NCI-H446 (cell line): ENCODE measurements around the gene SLC15A2.
"Not testable (repeated sequence)": the region's sequence is repeated elsewhere in the genome, so short reads cannot be mapped to it uniquely, and the experiment has no call there.

ENCODE experiments used
- DNase-seq, 2 experiments: peaks; one replicate each; lab custom pipeline; 2025; lab: John Stamatoyannopoulos, UW

The SLC15A2 gene

GRCh38 chr3:121894301-121894990 lies at the start of gene SLC15A2:
Gene SLC15A2 (plus strand): TSS chr3:121894401. CDS start chr3:121894477, 76 bp downstream.
- DNase-seq = peak; percentile 1 to 53

- no peak for DNase-seq
These were observed 49.3 kb upstream of the SLC15A2 start for GRCh38 chr3:121844892-121845291.

- no peak for DNase-seq
These were observed 41.9 kb upstream of the SLC15A2 start for GRCh38 chr3:121852256-121852655.

- peak in 1 of 2 experiments; percentile 1 for DNase-seq
These were observed 38.6 kb upstream of the SLC15A2 start for GRCh38 chr3:121855555-121855954.

- not testable (repeated sequence) for DNase-seq
These were observed 36.4 kb upstream of the SLC15A2 start for GRCh38 chr3:121857778-121858177.

GRCh38 chr3:121863247-121863646 lies 31.0 kb upstream of the SLC15A2 start:
- DNase-seq = not testable (repeated sequence)

- no peak for DNase-seq
These were observed 30.4 kb upstream of the SLC15A2 start for GRCh38 chr3:121863801-121864200.

- DNase-seq = no peak
These were observed 24.5 kb upstream of the SLC15A2 start for GRCh38 chr3:121869736-121870135.

GRCh38 chr3:121870717-121871116 lies 23.5 kb upstream of the SLC15A2 start:
- no peak for DNase-seq

- DNase-seq = no peak
These were observed 22.8 kb upstream of the SLC15A2 start for GRCh38 chr3:121871430-121871829.

- no peak for DNase-seq
These were observed 15.8 kb upstream of the SLC15A2 start for GRCh38 chr3:121878411-121878810.

- DNase-seq = peak; percentile 4
These were observed 10.7 kb upstream of the SLC15A2 start for GRCh38 chr3:121883507-121883906.

- DNase-seq = no peak
These were observed 8.8 kb upstream of the SLC15A2 start for GRCh38 chr3:121885386-121885785.

- DNase-seq = no peak
These were observed 920 bp downstream of the SLC15A2 start for GRCh38 chr3:121895121-121895520.

- DNase-seq = no peak
These were observed 1.5 kb downstream of the SLC15A2 start for GRCh38 chr3:121895736-121896135.

GRCh38 chr3:121896823-121897222 lies 2.6 kb downstream of the SLC15A2 start:
- no peak for DNase-seq

- no peak for DNase-seq
These were observed 3.1 kb downstream of the SLC15A2 start for GRCh38 chr3:121897296-121897695.

- no peak for DNase-seq
These were observed 19.2 kb downstream of the SLC15A2 start for GRCh38 chr3:121913305-121913990.

- DNase-seq = no peak
These were observed 20.1 kb downstream of the SLC15A2 start for GRCh38 chr3:121914081-121914998.

- DNase-seq = no peak
These were observed 22.0 kb downstream of the SLC15A2 start for GRCh38 chr3:121916189-121916588.

- no peak for DNase-seq
These were observed 24.7 kb downstream of the SLC15A2 start for GRCh38 chr3:121918779-121919483.

- no peak for DNase-seq
These were observed 30.5 kb downstream of the SLC15A2 start for GRCh38 chr3:121924734-121925133.
